Endothelial cell of umbilical vein (primary cell): Measurements from ENCODE around the gene FOXP1. TPM values are rescaled to one million over a fixed set of nuclear protein-coding genes. Genes with fewer than 3 reads are reported as not detected.

Source experiments
- BruUV-seq: library from RNA; stranded (reverse); fragments of 400-500 nt; replicated peaks from 2 replicates; lab custom pipeline; 2021; lab: Mats Ljungman, UMichigan
- CTCF ChIA-PET: fragments of 300-600, 350-600 bp; sonication (Branson Sonifier 250); formaldehyde crosslinking; loops from one replicate; lab custom pipeline; 2021; ENCODE audit warnings: antibody characterized with exemption, inconsistent platforms; lab: Charles Lee
- POLR2A ChIA-PET: fragments of 300-600, 350-600 bp; sonication (Branson Sonifier 250); formaldehyde crosslinking; loops from one replicate; lab custom pipeline; 2021; ENCODE audit warnings: antibody characterized with exemption, inconsistent platforms; lab: Charles Lee
- DNase-seq: peaks from one replicate; pipeline ENCODE4 v3.0.0-alpha.2; 2011; ENCODE audit warnings: low read depth, low spot score
- FAIRE-seq: peaks from 2 replicates; lab custom pipeline; 2011; peaks lifted over from hg19 to GRCh38; lab: Jason Lieb, UNC
- H2AFZ ChIP-seq: 2 replicates; pipeline ENCODE4 v1.6.0; 2012; ENCODE audit warnings: low read depth, low read length, control low read depth, inconsistent platforms
- H3K27ac ChIP-seq: 2 replicates; pipeline ENCODE4 v1.5.1; 2011; ENCODE audit warnings: low read depth, mild to moderate bottlenecking, control low read depth, low read length, moderate library complexity; ENCODE audit not compliant: insufficient read depth
- H3K27me3 ChIP-seq, 2 experiments: 2 replicates each; pipeline versions ENCODE4 v1.6.0 to v1.6.1; 2011; ENCODE audit warnings: low read length in 2 of 2, mixed read lengths in 1 of 2; ENCODE audit not compliant: control insufficient read depth in 2 of 2, insufficient read depth in 2 of 2
- H3K36me3 ChIP-seq, 2 experiments: 2 replicates in 1 of 2; 3 replicates in 1 of 2; pipeline ENCODE4 v1.5.1; 2011; ENCODE audit warnings: low read length in 2 of 2, mild to moderate bottlenecking in 1 of 2, moderate library complexity in 1 of 2; ENCODE audit not compliant: control insufficient read depth in 2 of 2, insufficient read depth in 2 of 2; ENCODE audit errors: extremely low read depth in 1 of 2
- H3K4me1 ChIP-seq: 3 replicates; pipeline ENCODE4 v1.5.1; 2011; ENCODE audit warnings: mild to moderate bottlenecking, low read length; ENCODE audit not compliant: control insufficient read depth, insufficient read depth; ENCODE audit errors: extremely low read depth
- H3K4me2 ChIP-seq: 2 replicates; pipeline ENCODE4 v1.6.1; 2011; ENCODE audit warnings: low read length, control low read depth, mixed read lengths; ENCODE audit not compliant: insufficient read depth
- H3K4me3 ChIP-seq, 3 experiments: fragments of 200-600 bp in 1 of 3; sonication (generic), shearing (Covaris generic) in 1 of 3; replicated peaks in 1 of 3; 2 replicates each; pipeline ENCODE4 v1.5.1; 2011 to 2016; ENCODE audit warnings: control low read depth in 3 of 3, low read length in 3 of 3, mild to moderate bottlenecking in 2 of 3, inconsistent platforms in 1 of 3, low read depth in 1 of 3, moderate library complexity in 1 of 3; ENCODE audit not compliant: insufficient read depth in 1 of 3
- H3K79me2 ChIP-seq: 2 replicates; pipeline ENCODE4 v1.6.0; 2012; ENCODE audit warnings: low read length, inconsistent platforms; ENCODE audit not compliant: control insufficient read depth, insufficient read depth
- H3K9ac ChIP-seq: replicated peaks from 2 replicates; pipeline ENCODE3; 2011; ENCODE audit warnings: low read length, control low read depth; ENCODE audit not compliant: insufficient read depth; ENCODE audit errors: extremely low read depth
- H3K9me1 ChIP-seq: replicated peaks from 3 replicates; pipeline ENCODE4 v1.6.0; 2011; ENCODE audit warnings: mild to moderate bottlenecking, low read length; ENCODE audit not compliant: control insufficient read depth, insufficient read depth; ENCODE audit errors: extremely low read depth
- H3K9me3 ChIP-seq: replicated peaks from 2 replicates; pipeline ENCODE4 v1.5.1; 2012; ENCODE audit warnings: low read length, inconsistent platforms; ENCODE audit not compliant: control insufficient read depth, insufficient read depth
- H4K20me1 ChIP-seq: replicated peaks from 2 replicates; pipeline ENCODE3; 2011; ENCODE audit warnings: mild to moderate bottlenecking, low read length; ENCODE audit not compliant: control insufficient read depth, insufficient read depth; ENCODE audit errors: extremely low read depth
- CTCF ChIP-seq, 2 donors: IDR thresholded peaks; 1 replicate in 1 of 2; 2 replicates in 1 of 2; pipeline ENCODE4 v1.5.1; 2011; ENCODE audit warnings: low read length in 2 of 2, mild to moderate bottlenecking in 2 of 2, moderate library complexity in 2 of 2, control low read depth in 1 of 2, inconsistent platforms in 1 of 2, low read depth in 1 of 2; ENCODE audit not compliant: insufficient read depth in 1 of 2; ENCODE audit errors: extremely low read depth in 1 of 2
- EZH2 ChIP-seq: IDR thresholded peaks from 2 replicates; pipeline ENCODE4 v1.6.1; 2012; ENCODE audit warnings: borderline replicate concordance, low read depth, mild to moderate bottlenecking, moderate library complexity, low read length, inconsistent platforms; ENCODE audit not compliant: severe bottlenecking
- FOS ChIP-seq: IDR thresholded peaks from 2 replicates; pipeline ENCODE4 v1.6.1; 2011; ENCODE audit warnings: mild to moderate bottlenecking, low read length, moderate library complexity, borderline replicate concordance; ENCODE audit not compliant: insufficient read depth
- GATA2 ChIP-seq: IDR thresholded peaks from 2 replicates; pipeline ENCODE4 v1.7.0; 2011; ENCODE audit warnings: low read depth, mild to moderate bottlenecking, moderate library complexity, mixed read lengths, low read length; ENCODE audit not compliant: insufficient read length, insufficient read depth
- JUN ChIP-seq: IDR thresholded peaks from 2 replicates; pipeline ENCODE4 v1.6.1; 2011; ENCODE audit warnings: borderline replicate concordance, low read depth; ENCODE audit not compliant: insufficient read length, insufficient read depth
- MAX ChIP-seq: IDR thresholded peaks from 2 replicates; pipeline ENCODE4 v1.6.1; 2011; ENCODE audit not compliant: insufficient read depth, insufficient read length
- MYC ChIP-seq: IDR thresholded peaks from one replicate; pipeline ENCODE4 v1.6.1; 2011; ENCODE audit warnings: mild to moderate bottlenecking, low read depth, low read length
- POLR2A ChIP-seq: IDR thresholded peaks from 2 replicates; pipeline ENCODE4 v1.6.1; 2012; ENCODE audit warnings: low read depth, mild to moderate bottlenecking, control low read depth, low read length
- POLR2AphosphoS5 ChIP-seq: IDR thresholded peaks from 2 replicates; pipeline ENCODE4 v1.6.1; 2012; ENCODE audit warnings: low read depth, mild to moderate bottlenecking, control low read depth, low read length, moderate library complexity; ENCODE audit not compliant: insufficient read depth
- dilution Hi-C: fragments of 300-500 bp; cut with MboI; formaldehyde crosslinking; loops from one replicate; pipeline ENCODE4 v1.15.0; 2019; ENCODE audit warnings: low sequenced_read_pairs; ENCODE audit not compliant: extremely low pct_ligation_motif_present
- intact Hi-C: fragments of 100-400 bp; cut with micrococcal nuclease; formaldehyde crosslinking; loops from one replicate; pipeline ENCODE4 v1.10.0; 2022
- polyA plus RNA-seq, 4 experiments: library from polyadenylated mRNA; depleted of rRNA in 3 of 4; stranded (reverse) in 3 of 4; unstranded in 1 of 4; fragments of >200 nt; gene quantifications; 2 replicates each; pipeline versions ENCODE4 v1.2.1 to v1.2.3, GENCODE V29; 2011 to 2012; ENCODE audit warnings: missing spikeins in 1 of 4
- total RNA-seq: library from RNA; stranded (reverse); gene quantifications from 2 replicates; pipeline ENCODE4 v1.2.3, GENCODE V29; 2021

The FOXP1 gene
- total and polyA plus RNA-seq, 2 donors (not counting 3 experiments of a cell fraction or from before 2014, with no cell fraction given) = 41.0 to 107 TPM

DNA sequence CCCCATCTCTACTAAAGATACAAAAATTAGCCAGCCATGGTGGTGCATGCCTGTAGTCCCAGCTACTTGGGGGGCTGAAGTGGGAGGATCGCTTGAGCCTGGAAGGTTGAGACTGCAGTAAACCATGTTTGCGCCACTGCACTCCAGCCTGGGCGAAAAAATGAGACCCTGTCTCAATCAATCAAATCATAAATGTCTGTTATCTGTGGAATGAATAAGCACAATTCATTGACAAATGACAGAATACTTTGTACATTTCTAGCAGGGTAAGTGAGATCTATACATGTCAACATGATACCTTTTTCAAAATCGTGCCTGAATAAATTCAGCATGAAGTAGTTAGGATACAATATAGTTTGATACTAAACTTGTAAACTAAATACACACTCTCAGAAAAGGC, 181.2 kb downstream of the FOXP1 start:
- H3K4me2 ChIP-seq = no peak overlapping the region
- CTCF ChIA-PET = no interaction called here
- TF ChIP-seq MAX (no peak), FOS (no peak), GATA2 (no peak), POLR2AphosphoS5 (no peak), POLR2A (no peak), CTCF (IDR thresholded peaks at IDR 0.05; ENCODE audit: extremely low read depth in 1 of 2, insufficient read depth in 1 of 2, low read depth in 1 of 2, low read length in 2 of 2) (no peak), EZH2 (no peak), MYC (no peak), JUN (no peak)
- dilution Hi-C loops (no loop called here), intact Hi-C loops (no loop called here)
- H3K36me3 ChIP-seq = no peaks in the 10 kb centered on the region
- no peak overlapping the region for H3K4me3 ChIP-seq
- POLR2A ChIA-PET = no interaction called here
- no TSS peak for BruUV-seq
- no peak overlapping the region for H2AFZ ChIP-seq
- H3K9me1 ChIP-seq = no peaks in the 10 kb centered on the region
- H3K4me1 ChIP-seq = no peaks in the 10 kb centered on the region
- DNase-seq (no peak), FAIRE-seq (no peak)
- H3K27ac ChIP-seq = no peak overlapping the region
- no peaks in the 10 kb centered on the region for H3K27me3 ChIP-seq
- no peak overlapping the region for H3K9ac ChIP-seq
- H4K20me1 ChIP-seq = no peaks in the 10 kb centered on the region
- no peaks in the 10 kb centered on the region for H3K9me3 ChIP-seq
- no peaks in the 10 kb centered on the region for H3K79me2 ChIP-seq
